ENCODE data around the gene GPR15. TPM values are rescaled to one million over a fixed set of nuclear protein-coding genes. Genes with fewer than 3 reads are reported as not detected.

The GPR15 gene
- total RNA-seq, 1 experiment from 2014 or later: not detected

- Histone ChIP-seq H3K27me3 (ENCODE audit: insufficient read depth, low read depth) (no peaks in the 10 kb centered on the region), H3K79me2 (ENCODE audit: low read depth) (no peaks in the 10 kb centered on the region), H3K4me2 (no peak overlapping the region), H3K4me3 (no peak overlapping the region), H4K20me1 (ENCODE audit: insufficient read depth) (no peaks in the 10 kb centered on the region), H3K9me3 (ENCODE audit: insufficient read depth, low read depth) (no peaks in the 10 kb centered on the region), H3K4me1 (replicated peaks; ENCODE audit: insufficient read depth) (peaks cover 23% of the 10 kb centered on the region), H3F3A (ENCODE audit: insufficient read depth, low read depth) (no peaks in the 10 kb centered on the region; the same call in 1 of the 2 replicates), H3K9me2 (ENCODE audit: insufficient read depth) (no peaks in the 10 kb centered on the region), H3K36me3 (ENCODE audit: low read depth) (peaks cover 6% of the 10 kb centered on the region), H2AFZ (no peak overlapping the region), H3K27ac (no peak overlapping the region)
- intact Hi-C loops (cut with micrococcal nuclease; ENCODE audit: unreplicated experiment): no loop called here
- CTCF ChIA-PET: interaction anchor here (0.6 kb wide), 2 partner anchors 220 to 239 kb away, joined by 3 to 4 read pairs; no protein-coding TSS in a partner anchor
- POLR2A ChIA-PET (ENCODE audit: unreplicated experiment): no interaction called here
- DNase-seq: no peak
- no TSS peak for BruUV-seq (replicated peaks)
- TF ChIP-seq EZH2 (IDR thresholded peaks at IDR 0.05; ENCODE audit: low read depth): no peak
- no peak for TF ChIP-seq CTCF (conservative IDR thresholded peaks at IDR 0.05)
Observed at GRCh38 chr3:98574132-98574531, 42.4 kb downstream of the GPR15 start.

- peak overlapping the region; percentile 12; the same call in 1 of the 2 replicates for H3K4me2 ChIP-seq
- TF ChIP-seq EZH2 (IDR thresholded peaks at IDR 0.05; ENCODE audit: low read depth): no peak
- TF ChIP-seq CTCF (conservative IDR thresholded peaks at IDR 0.05): no peak
- H3K27ac ChIP-seq: peak overlapping the region; percentile 15
- H3K4me3 ChIP-seq: no peak overlapping the region
- peak in 1 of 2 experiments; percentile 63 for DNase-seq
- H3F3A ChIP-seq (ENCODE audit: insufficient read depth, low read depth): no peaks in the 10 kb centered on the region; the same call in 1 of the 2 replicates
- H3K9me3 ChIP-seq (ENCODE audit: insufficient read depth, low read depth): no peaks in the 10 kb centered on the region
- no peaks in the 10 kb centered on the region for H3K9me2 ChIP-seq (ENCODE audit: insufficient read depth)
- H3K79me2 ChIP-seq (ENCODE audit: low read depth): no peaks in the 10 kb centered on the region
- H3K36me3 ChIP-seq (ENCODE audit: low read depth): peaks cover 15% of the 10 kb centered on the region
- H3K27me3 ChIP-seq (ENCODE audit: insufficient read depth, low read depth): no peaks in the 10 kb centered on the region
- CTCF ChIA-PET: no interaction called here
- H2AFZ ChIP-seq: no peak overlapping the region
- POLR2A ChIA-PET (ENCODE audit: unreplicated experiment): no interaction called here
- intact Hi-C loops (cut with micrococcal nuclease; ENCODE audit: unreplicated experiment): no loop called here
- no peaks in the 10 kb centered on the region for H4K20me1 ChIP-seq (ENCODE audit: insufficient read depth)
- BruUV-seq (replicated peaks): no TSS peak
- peaks cover 23% of the 10 kb centered on the region for H3K4me1 ChIP-seq (replicated peaks; ENCODE audit: insufficient read depth)
Observed at GRCh38 chr3:98577178-98577895, 45.6 kb downstream of the GPR15 start.

DNA sequence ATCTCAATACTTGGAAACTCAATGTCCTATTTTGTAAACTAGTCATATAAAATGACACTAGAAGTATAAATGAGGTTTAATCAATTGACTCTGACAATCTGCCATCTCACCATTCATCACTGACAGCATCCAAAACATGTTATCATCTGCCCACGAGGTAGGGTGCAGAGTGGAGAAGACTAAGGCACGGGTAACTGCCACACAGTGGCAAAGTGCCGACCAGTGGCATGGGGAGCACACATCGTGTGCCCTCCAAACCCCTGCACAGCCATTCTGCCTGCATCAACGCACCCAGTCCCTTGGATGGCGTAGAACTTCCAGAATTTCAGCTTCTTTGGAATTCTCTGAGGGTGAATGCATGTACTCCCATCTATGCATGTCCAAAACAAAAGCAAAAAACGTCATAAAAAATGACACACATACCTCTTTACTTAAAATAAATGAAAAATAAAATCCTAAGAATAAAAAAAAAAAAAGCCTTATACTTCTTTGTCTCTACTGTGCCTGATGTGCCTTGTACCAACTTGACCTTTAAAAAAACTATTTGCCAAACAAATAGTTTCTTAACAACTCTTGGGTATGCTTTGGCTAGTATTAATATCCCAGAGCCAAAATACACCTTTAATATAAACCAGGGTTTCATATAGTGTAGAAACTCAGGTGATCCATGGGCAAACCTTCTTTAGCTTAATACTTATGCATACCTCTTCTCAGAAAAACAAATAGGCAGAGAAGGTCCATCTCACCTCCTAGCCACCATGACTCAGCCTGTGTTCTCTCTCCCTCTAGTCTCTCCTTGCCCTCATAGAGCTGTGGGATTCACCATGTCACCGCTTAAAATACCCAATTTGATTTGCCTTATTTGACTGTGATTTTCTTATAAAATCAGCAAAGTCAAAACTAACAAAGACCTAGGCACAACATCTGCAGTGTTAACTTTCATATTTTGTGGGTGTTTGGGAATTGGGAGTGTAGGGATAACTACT is 48.9 kb downstream of the GPR15 start:
- H3K36me3 ChIP-seq (ENCODE audit: low read depth): peaks cover 28% of the 10 kb centered on the region
- no peaks in the 10 kb centered on the region for H3K9me3 ChIP-seq (ENCODE audit: insufficient read depth, low read depth)
- no peaks in the 10 kb centered on the region for H4K20me1 ChIP-seq (ENCODE audit: insufficient read depth)
- CTCF ChIA-PET: no interaction called here
- BruUV-seq (replicated peaks): no TSS peak
- POLR2A ChIA-PET (ENCODE audit: unreplicated experiment): no interaction called here
- H2AFZ ChIP-seq: no peak overlapping the region
- TF ChIP-seq CTCF (conservative IDR thresholded peaks at IDR 0.05) (no peak), EZH2 (IDR thresholded peaks at IDR 0.05; ENCODE audit: low read depth) (no peak)
- peaks cover 18% of the 10 kb centered on the region for H3K4me1 ChIP-seq (replicated peaks; ENCODE audit: insufficient read depth)
- H3K27ac ChIP-seq: no peak overlapping the region
- no peak overlapping the region for H3K4me2 ChIP-seq
- no peaks in the 10 kb centered on the region for H3K27me3 ChIP-seq (ENCODE audit: insufficient read depth, low read depth)
- H3F3A ChIP-seq (ENCODE audit: insufficient read depth, low read depth): no peaks in the 10 kb centered on the region; the same call in 1 of the 2 replicates
- no peak for DNase-seq
- H3K4me3 ChIP-seq: no peak overlapping the region
- H3K9me2 ChIP-seq (ENCODE audit: insufficient read depth): no peaks in the 10 kb centered on the region
- intact Hi-C loops (cut with micrococcal nuclease; ENCODE audit: unreplicated experiment): no loop called here
- H3K79me2 ChIP-seq (ENCODE audit: low read depth): no peaks in the 10 kb centered on the region

Data from PC-9 (cell line).